Left renal pelvis (tissue), 4 donors: ENCODE results near the gene KMT2C. TPM values are rescaled to one million over a fixed set of nuclear protein-coding genes. Genes with fewer than 3 reads are reported as not detected.

Experiments
- polyA plus RNA-seq, 4 donors: library from polyadenylated mRNA; unstranded; fragments of 120-200 nt; gene quantifications; one replicate each; pipeline ENCODE4 v1.2.1, GENCODE V29; 2013; ENCODE audit not compliant: insufficient read length in 4 of 4

Gene KMT2C
- polyA plus RNA-seq, 4 donors = 35.9 to 40.9 (median 37.7) TPM

Other genes with a start within 250 kb of the KMT2C start
- gene XRCC2, start 240.1 kb upstream of the KMT2C start, polyA plus RNA-seq = 1 to 10 TPM; 4.7 to 10.0 (median 8.1) TPM